ENCODE measurements around the gene ABI1.

DNA sequence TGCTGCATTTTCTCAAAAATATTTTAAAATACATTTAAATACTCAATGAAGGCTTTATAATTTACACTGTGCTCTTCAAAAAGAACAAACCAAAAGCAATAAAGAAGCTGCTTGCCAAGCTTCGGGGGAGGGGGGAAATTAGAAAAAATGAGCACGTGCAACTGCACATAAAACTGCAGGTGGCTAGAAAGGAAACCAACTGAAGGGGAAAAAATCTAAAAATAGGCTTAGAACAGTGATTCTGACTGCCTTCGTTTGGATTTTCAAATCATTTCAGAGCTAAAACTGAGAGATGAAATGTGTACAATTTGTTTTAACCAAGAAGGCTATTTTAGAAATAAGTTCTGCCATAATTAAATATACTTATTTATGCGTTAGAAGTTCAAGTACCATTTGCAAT is 61.4 kb downstream of the ABI1 start:
- no peak for TF ChIP-seq POLR2A (IDR thresholded peaks at IDR 0.05)
- TF ChIP-seq, protein P1, sequence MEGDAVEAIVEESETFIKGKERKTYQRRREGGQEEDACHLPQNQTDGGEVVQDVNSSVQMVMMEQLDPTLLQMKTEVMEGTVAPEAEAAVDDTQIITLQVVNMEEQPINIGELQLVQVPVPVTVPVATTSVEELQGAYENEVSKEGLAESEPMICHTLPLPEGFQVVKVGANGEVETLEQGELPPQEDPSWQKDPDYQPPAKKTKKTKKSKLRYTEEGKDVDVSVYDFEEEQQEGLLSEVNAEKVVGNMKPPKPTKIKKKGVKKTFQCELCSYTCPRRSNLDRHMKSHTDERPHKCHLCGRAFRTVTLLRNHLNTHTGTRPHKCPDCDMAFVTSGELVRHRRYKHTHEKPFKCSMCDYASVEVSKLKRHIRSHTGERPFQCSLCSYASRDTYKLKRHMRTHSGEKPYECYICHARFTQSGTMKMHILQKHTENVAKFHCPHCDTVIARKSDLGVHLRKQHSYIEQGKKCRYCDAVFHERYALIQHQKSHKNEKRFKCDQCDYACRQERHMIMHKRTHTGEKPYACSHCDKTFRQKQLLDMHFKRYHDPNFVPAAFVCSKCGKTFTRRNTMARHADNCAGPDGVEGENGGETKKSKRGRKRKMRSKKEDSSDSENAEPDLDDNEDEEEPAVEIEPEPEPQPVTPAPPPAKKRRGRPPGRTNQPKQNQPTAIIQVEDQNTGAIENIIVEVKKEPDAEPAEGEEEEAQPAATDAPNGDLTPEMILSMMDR (IDR thresholded peaks at IDR 0.05) = no peak
